H9 (cell line): ENCODE data around the gene ELOVL2. TPM values are rescaled to one million over a fixed set of nuclear protein-coding genes. Genes with fewer than 3 reads are reported as not detected.

Experiments
- DNase-seq: peaks from one replicate; pipeline ENCODE4 v3.0.0-alpha.2; 2017
- H2AFZ ChIP-seq: one replicate; pipeline ENCODE4 v1.6.1; 2013; ENCODE audit warnings: mild to moderate bottlenecking, low read length, control low read depth, moderate library complexity
- H2AK5ac ChIP-seq: 2 replicates; pipeline ENCODE4 v1.6.1; 2013; ENCODE audit warnings: low read length, control low read depth, mixed read lengths; ENCODE audit not compliant: insufficient read length
- H2BK120ac ChIP-seq: one replicate; pipeline ENCODE4 v1.6.1; 2013; ENCODE audit warnings: low read depth, mild to moderate bottlenecking, low read length, control low read depth, inconsistent platforms; ENCODE audit not compliant: poor library complexity, severe bottlenecking
- H2BK12ac ChIP-seq: 2 replicates; pipeline ENCODE4 v1.6.1; 2013; ENCODE audit warnings: low read length, control low read depth, mixed read lengths, low read depth; ENCODE audit not compliant: insufficient read length
- H2BK15ac ChIP-seq: 2 replicates; pipeline ENCODE4 v1.6.1; 2013; ENCODE audit warnings: low read depth, low read length, control low read depth
- H2BK20ac ChIP-seq: one replicate; pipeline ENCODE4 v1.6.1; 2013; ENCODE audit warnings: low read depth, mild to moderate bottlenecking, low read length, control low read depth, inconsistent platforms; ENCODE audit not compliant: poor library complexity, severe bottlenecking
- H2BK5ac ChIP-seq: 2 replicates; pipeline ENCODE4 v1.6.1; 2013; ENCODE audit warnings: low read length, control low read depth, mixed read lengths; ENCODE audit not compliant: insufficient read length
- H3K14ac ChIP-seq: 2 replicates; pipeline ENCODE4 v1.6.1; 2013; ENCODE audit warnings: low read length, control low read depth; ENCODE audit not compliant: insufficient read depth
- H3K18ac ChIP-seq: 2 replicates; pipeline ENCODE4 v1.6.1; 2013; ENCODE audit warnings: low read depth, mild to moderate bottlenecking, mixed read lengths, low read length, control low read depth; ENCODE audit not compliant: insufficient read length
- H3K23ac ChIP-seq: 2 replicates; pipeline ENCODE4 v1.6.1; 2013; ENCODE audit warnings: low read length, control low read depth, mixed read lengths, low read depth; ENCODE audit not compliant: insufficient read length
- H3K23me2 ChIP-seq: 2 replicates; pipeline ENCODE4 v1.6.1; 2013; ENCODE audit warnings: low read depth, mild to moderate bottlenecking, mixed read lengths, low read length, control low read depth; ENCODE audit not compliant: insufficient read length, poor library complexity, severe bottlenecking
- H3K27ac ChIP-seq: 2 replicates; pipeline ENCODE4 v1.5.1; 2013; ENCODE audit warnings: low read length, control low read depth, mixed read lengths, low read depth; ENCODE audit not compliant: insufficient read length
- H3K27me3 ChIP-seq: 2 replicates; pipeline ENCODE4 v1.6.1; 2013; ENCODE audit warnings: low read length, control low read depth, inconsistent platforms; ENCODE audit not compliant: insufficient read depth
- H3K4ac ChIP-seq: 2 replicates; pipeline ENCODE4 v1.6.1; 2013; ENCODE audit warnings: low read depth, mild to moderate bottlenecking, control low read depth, inconsistent platforms, low read length, moderate library complexity
- H3K4me1 ChIP-seq: 2 replicates; pipeline ENCODE4 v1.6.1; 2013; ENCODE audit warnings: low read length, control low read depth, inconsistent platforms; ENCODE audit not compliant: insufficient read depth
- H3K4me2 ChIP-seq: 2 replicates; pipeline ENCODE4 v1.6.1; 2013; ENCODE audit warnings: low read length, control low read depth, mixed read lengths; ENCODE audit not compliant: insufficient read length, insufficient read depth
- H3K56ac ChIP-seq: 2 replicates; pipeline ENCODE4 v1.6.1; 2013; ENCODE audit warnings: low read depth, mild to moderate bottlenecking, mixed read lengths, low read length, control low read depth; ENCODE audit not compliant: insufficient read length
- H3K79me1 ChIP-seq: 2 replicates; pipeline ENCODE4 v1.6.1; 2013; ENCODE audit warnings: low read depth, mild to moderate bottlenecking, moderate library complexity, low read length, control low read depth, inconsistent platforms; ENCODE audit not compliant: insufficient read depth, poor library complexity, severe bottlenecking
- H3K79me2 ChIP-seq: 2 replicates; pipeline ENCODE4 v1.6.1; 2013; ENCODE audit warnings: low read length, control low read depth, inconsistent platforms; ENCODE audit not compliant: insufficient read depth
- H3K9ac ChIP-seq: 2 replicates; pipeline ENCODE4 v1.6.1; 2013; ENCODE audit warnings: low read length, control low read depth, mixed read lengths; ENCODE audit not compliant: insufficient read length; ENCODE audit errors: extremely low read depth
- H3K9me3 ChIP-seq: one replicate; pipeline ENCODE4 v1.6.1; 2013; ENCODE audit warnings: low read depth, low read length, inconsistent platforms; ENCODE audit not compliant: control insufficient read depth
- H3T11ph ChIP-seq: one replicate; pipeline ENCODE4 v1.6.1; 2013; ENCODE audit warnings: mild to moderate bottlenecking, low read length, control low read depth, inconsistent platforms
- H4K20me1 ChIP-seq: one replicate; pipeline ENCODE4 v1.6.1; 2013; ENCODE audit not compliant: control insufficient read depth, insufficient read length, insufficient read depth
- H4K5ac ChIP-seq: 2 replicates; pipeline ENCODE4 v1.6.1; 2013; ENCODE audit warnings: low read depth, mild to moderate bottlenecking, mixed read lengths, low read length, control low read depth; ENCODE audit not compliant: insufficient read length
- H4K8ac ChIP-seq: replicated peaks from 2 replicates; pipeline ENCODE4 v1.6.1; 2013; ENCODE audit warnings: low read length, control low read depth, mixed read lengths, low read depth; ENCODE audit not compliant: insufficient read length
- H4K91ac ChIP-seq: 2 replicates; pipeline ENCODE4 v1.6.1; 2013; ENCODE audit warnings: low read depth, mild to moderate bottlenecking, moderate library complexity, mixed read lengths, low read length, control low read depth; ENCODE audit not compliant: insufficient read length
- H3K27ac Mint-ChIP-seq, 3 experiments: 2 replicates in 2 of 3; 3 replicates in 1 of 3; pipeline ENCODE4 v1.8.0; 2020 to 2021; ENCODE audit warnings: mixed read lengths in 3 of 3, mild to moderate bottlenecking in 1 of 3, moderate library complexity in 1 of 3
- H3K27me3 Mint-ChIP-seq: 2 replicates; pipeline ENCODE4 v1.8.0; 2021; ENCODE audit warnings: low read depth, mild to moderate bottlenecking, moderate library complexity, mixed read lengths
- H3K36me3 Mint-ChIP-seq, 3 experiments: 2 replicates in 2 of 3; 3 replicates in 1 of 3; pipeline ENCODE4 v1.8.0; 2020 to 2021; ENCODE audit warnings: low read depth in 3 of 3, mixed read lengths in 3 of 3; ENCODE audit not compliant: insufficient read depth in 1 of 3
- H3K4me1 Mint-ChIP-seq, 2 experiments: 2 replicates each; pipeline ENCODE4 v1.8.0; 2020; ENCODE audit warnings: mixed read lengths in 2 of 2
- H3K4me3 Mint-ChIP-seq, 2 experiments: 2 replicates in 1 of 2; 3 replicates in 1 of 2; pipeline ENCODE4 v1.8.0; 2020 to 2021; ENCODE audit warnings: mild to moderate bottlenecking in 2 of 2, mixed read lengths in 2 of 2, moderate library complexity in 1 of 2
- H3K9me3 Mint-ChIP-seq, 2 experiments: 2 replicates in 1 of 2; 3 replicates in 1 of 2; pipeline ENCODE4 v1.8.0; 2020; ENCODE audit warnings: mild to moderate bottlenecking in 2 of 2, mixed read lengths in 2 of 2, moderate library complexity in 1 of 2
- CTCF ChIP-seq: fragments of 200-600 bp; sonication (generic); conservative IDR thresholded peaks from 3 replicates; pipeline ENCODE4 v1.8.0; 2021; ENCODE audit warnings: antibody characterized with exemption, mild to moderate bottlenecking
- WGBS: extraction: QIAGEN DNeasy Blood & Tissue Kit; methylation state at CpG from one replicate; pipeline ENCODE4 v1.1.7; 2013; ENCODE audit warnings: missing lambda C conversion rate, low lambda C conversion rate, mixed read lengths; ENCODE audit not compliant: insufficient read length; ENCODE audit errors: extremely low coverage; 5-methylcytosine and 5-hydroxymethylcytosine counted together
- total RNA-seq: library from RNA; stranded (reverse); gene quantifications from 2 replicates; pipeline ENCODE4 v1.2.1, GENCODE V29; 2021

The ELOVL2 gene
- total RNA-seq, 1 experiment from 2014 or later: 0.57 TPM

- no peak overlapping the region for H3K27ac Mint-ChIP-seq
- H3K4ac ChIP-seq: no peak overlapping the region
- no peaks in the 10 kb centered on the region for H3K79me2 ChIP-seq
- DNase-seq: no peak
- H4K20me1 ChIP-seq: no peaks in the 10 kb centered on the region
- no peak overlapping the region for H3K23ac ChIP-seq
- no peak overlapping the region for H3K56ac ChIP-seq
- H3K4me2 ChIP-seq: no peak overlapping the region
- no peak overlapping the region for H3K18ac ChIP-seq
- peaks cover 6 to 13% of the 10 kb centered on the region in 2 experiments; a peak in 4 of 5 replicates for H3K9me3 Mint-ChIP-seq
- H3K27me3 Mint-ChIP-seq: peaks cover 69% of the 10 kb centered on the region
- no peak for TF ChIP-seq CTCF
- no peak overlapping the region for H2BK120ac ChIP-seq
- WGBS: no CpG with 5 or more reads among the region's 1 CpG
- no peak overlapping the region for H4K8ac ChIP-seq
- H2BK5ac ChIP-seq: no peak overlapping the region
- H2BK12ac ChIP-seq: no peak overlapping the region
- H3K79me1 ChIP-seq: no peaks in the 10 kb centered on the region
- H3K4me1 Mint-ChIP-seq: peaks cover 9 to 11% of the 10 kb centered on the region in 2 experiments
- no peak overlapping the region for H2BK20ac ChIP-seq
- H3K14ac ChIP-seq: no peak overlapping the region
- no peak overlapping the region for H3K9ac ChIP-seq
- no peak overlapping the region for H3K27ac ChIP-seq
- no peak overlapping the region for H2BK15ac ChIP-seq
- H3T11ph ChIP-seq: no peak overlapping the region
- no peak overlapping the region for H4K91ac ChIP-seq
- H3K36me3 Mint-ChIP-seq: peaks cover 5 to 9% (median 6%) of the 10 kb centered on the region in 3 experiments; a peak in 6 of 7 replicates
- no peaks in the 10 kb centered on the region for H3K23me2 ChIP-seq
- no peaks in the 10 kb centered on the region for H3K9me3 ChIP-seq
- H3K27me3 ChIP-seq: peaks cover 9% of the 10 kb centered on the region; the same call in 1 of the 2 replicates
- H4K5ac ChIP-seq: no peak overlapping the region
- H3K4me3 Mint-ChIP-seq: no peak overlapping the region
- H3K4me1 ChIP-seq: no peaks in the 10 kb centered on the region
- H2AFZ ChIP-seq: no peak overlapping the region
- no peak overlapping the region for H2AK5ac ChIP-seq
These were observed 81.4 kb downstream of the ELOVL2 start for GRCh38 chr6:10962673-10963072.
